Measurements from ENCODE around the gene GAL3ST1. TPM values are rescaled to one million over a fixed set of nuclear protein-coding genes. Genes with fewer than 3 reads are reported as not detected.
"Not testable (repeated sequence)": the region's sequence is repeated elsewhere in the genome, so short reads cannot be mapped to it uniquely, and the experiment has no call there.

Gene GAL3ST1
- total RNA-seq, 4 donors from 2014 or later = 1.2 to 3.2 (median 1.9) TPM

- intact Hi-C loops (cut with DNase I) = no loop called here
- no peak overlapping the region for H3K27ac ChIP-seq (replicated peaks in 1 of 4)
- WGBS = 20% methylated on average over 16 of the region's 64 CpGs
These were observed 32.3 kb downstream of the GAL3ST1 start for GRCh38 chr22:30541961-30542810.

DNA sequence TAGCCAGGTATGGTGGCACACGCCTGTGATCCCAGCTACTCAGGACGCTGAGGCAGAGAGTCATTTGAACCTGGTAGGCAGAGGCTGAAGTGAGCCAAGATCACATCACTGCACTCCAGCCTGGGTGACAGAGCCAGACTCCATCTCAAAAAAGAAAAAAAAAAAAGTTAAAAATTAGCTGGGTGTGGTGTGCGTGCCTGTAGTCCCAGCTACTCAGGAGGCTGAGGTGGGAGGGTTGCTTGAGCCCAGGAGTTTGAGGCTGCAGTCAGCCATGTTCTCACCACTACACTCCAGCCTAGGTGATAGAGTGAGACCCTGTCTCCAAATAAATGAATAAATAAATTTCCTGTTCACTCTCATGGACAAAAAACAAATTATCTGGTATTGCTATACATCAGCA is 33.0 kb downstream of the GAL3ST1 start:
- peaks cover 5 to 57% (median 6%) of the 10 kb centered on the region in 4 donors for H3K27me3 ChIP-seq
- 90% methylated on average over 3 of the region's 3 CpGs for WGBS
- H3K27ac ChIP-seq (replicated peaks in 1 of 4); DNase-seq (ENCODE audit: extremely low spot score); intact Hi-C loops (cut with DNase I); H3K36me3 ChIP-seq; H3K9me3 ChIP-seq: not testable (repeated sequence)
- H3K4me3 ChIP-seq = peak overlapping the region; percentile 46 to 56 (median 48)
- peaks cover 5 to 16% (median 12%) of the 10 kb centered on the region in 4 donors for H3K4me1 ChIP-seq

More at GRCh38 chr22:30541961-30542810, 32.3 kb downstream of the GAL3ST1 start:
- H3K27me3 ChIP-seq = peaks cover 5 to 64% (median 6%) of the 10 kb centered on the region in 4 donors
- no peaks in the 10 kb centered on the region for H3K9me3 ChIP-seq
- no peaks in the 10 kb centered on the region for H3K36me3 ChIP-seq
- TF ChIP-seq POLR2A (IDR thresholded peaks at IDR 0.05; ENCODE audit: low read depth) (no peak), EP300 (IDR thresholded peaks at IDR 0.05) (no peak)
- H3K4me1 ChIP-seq = peaks cover 5 to 16% (median 12%) of the 10 kb centered on the region in 4 donors
- H3K4me3 ChIP-seq = peak overlapping the region; percentile 46 to 56 (median 48)
- DNase-seq (ENCODE audit: extremely low spot score) = no peak

- Histone ChIP-seq H3K4me3 (no peak overlapping the region), H3K9me3 (no peaks in the 10 kb centered on the region), H3K36me3 (no peaks in the 10 kb centered on the region), H3K4me1 (peaks cover 5 to 16% (median 12%) of the 10 kb centered on the region in 4 donors), H3K27ac (replicated peaks in 1 of 4) (no peak overlapping the region), H3K27me3 (peaks cover 5 to 39% (median 6%) of the 10 kb centered on the region in 4 donors)
- no peak for TF ChIP-seq POLR2AphosphoS5 (IDR thresholded peaks at IDR 0.05)
- no peak for TF ChIP-seq EP300 (IDR thresholded peaks at IDR 0.05)
- TF ChIP-seq POLR2A (IDR thresholded peaks at IDR 0.05; ENCODE audit: low read depth) = no peak
- TF ChIP-seq, protein P1, sequence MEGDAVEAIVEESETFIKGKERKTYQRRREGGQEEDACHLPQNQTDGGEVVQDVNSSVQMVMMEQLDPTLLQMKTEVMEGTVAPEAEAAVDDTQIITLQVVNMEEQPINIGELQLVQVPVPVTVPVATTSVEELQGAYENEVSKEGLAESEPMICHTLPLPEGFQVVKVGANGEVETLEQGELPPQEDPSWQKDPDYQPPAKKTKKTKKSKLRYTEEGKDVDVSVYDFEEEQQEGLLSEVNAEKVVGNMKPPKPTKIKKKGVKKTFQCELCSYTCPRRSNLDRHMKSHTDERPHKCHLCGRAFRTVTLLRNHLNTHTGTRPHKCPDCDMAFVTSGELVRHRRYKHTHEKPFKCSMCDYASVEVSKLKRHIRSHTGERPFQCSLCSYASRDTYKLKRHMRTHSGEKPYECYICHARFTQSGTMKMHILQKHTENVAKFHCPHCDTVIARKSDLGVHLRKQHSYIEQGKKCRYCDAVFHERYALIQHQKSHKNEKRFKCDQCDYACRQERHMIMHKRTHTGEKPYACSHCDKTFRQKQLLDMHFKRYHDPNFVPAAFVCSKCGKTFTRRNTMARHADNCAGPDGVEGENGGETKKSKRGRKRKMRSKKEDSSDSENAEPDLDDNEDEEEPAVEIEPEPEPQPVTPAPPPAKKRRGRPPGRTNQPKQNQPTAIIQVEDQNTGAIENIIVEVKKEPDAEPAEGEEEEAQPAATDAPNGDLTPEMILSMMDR (IDR thresholded peaks at IDR 0.05) = no peak
- intact Hi-C loops (cut with DNase I) = no loop called here
- 100% methylated on average over 1 of the region's 1 CpG for WGBS
- no peak for DNase-seq (ENCODE audit: extremely low spot score)
These were observed 35.1 kb downstream of the GAL3ST1 start for GRCh38 chr22:30539368-30539767.

DNA sequence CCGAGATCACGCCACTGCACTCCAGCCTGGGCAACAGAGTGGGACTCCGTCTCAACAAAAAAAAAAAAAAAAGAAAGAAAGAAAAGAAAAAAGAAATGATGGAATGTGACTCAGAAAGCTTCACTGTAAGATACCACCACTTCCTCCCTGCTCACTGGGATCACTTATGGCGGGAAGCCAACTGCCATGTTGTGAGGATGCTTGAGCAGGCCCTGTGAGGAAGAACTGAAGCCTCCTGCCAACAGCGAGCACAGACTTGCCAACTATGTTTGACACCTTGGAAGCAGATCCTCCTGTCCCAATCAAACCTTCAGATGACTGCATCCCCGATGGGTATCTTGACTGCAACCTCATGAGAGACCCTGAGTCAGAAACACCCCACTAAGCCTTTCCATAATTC is 36.2 kb downstream of the GAL3ST1 start:
- intact Hi-C loops (cut with DNase I) = no loop called here
- Histone ChIP-seq H3K27ac (replicated peaks in 1 of 4) (no peak overlapping the region), H3K9me3 (no peaks in the 10 kb centered on the region), H3K27me3 (peaks cover 5 to 28% (median 6%) of the 10 kb centered on the region in 4 donors), H3K4me1 (peaks cover 5 to 16% (median 12%) of the 10 kb centered on the region in 4 donors), H3K36me3 (no peaks in the 10 kb centered on the region), H3K4me3 (no peak overlapping the region)
- 83% methylated on average over 6 of the region's 6 CpGs for WGBS
- DNase-seq (ENCODE audit: extremely low spot score) = no peak
- no peak for TF ChIP-seq POLR2A (IDR thresholded peaks at IDR 0.05; ENCODE audit: low read depth)
- TF ChIP-seq, protein P1 (IDR thresholded peaks at IDR 0.05) = no peak
- no peak for TF ChIP-seq POLR2AphosphoS5 (IDR thresholded peaks at IDR 0.05)
- TF ChIP-seq EP300 (IDR thresholded peaks at IDR 0.05) = no peak

DNA sequence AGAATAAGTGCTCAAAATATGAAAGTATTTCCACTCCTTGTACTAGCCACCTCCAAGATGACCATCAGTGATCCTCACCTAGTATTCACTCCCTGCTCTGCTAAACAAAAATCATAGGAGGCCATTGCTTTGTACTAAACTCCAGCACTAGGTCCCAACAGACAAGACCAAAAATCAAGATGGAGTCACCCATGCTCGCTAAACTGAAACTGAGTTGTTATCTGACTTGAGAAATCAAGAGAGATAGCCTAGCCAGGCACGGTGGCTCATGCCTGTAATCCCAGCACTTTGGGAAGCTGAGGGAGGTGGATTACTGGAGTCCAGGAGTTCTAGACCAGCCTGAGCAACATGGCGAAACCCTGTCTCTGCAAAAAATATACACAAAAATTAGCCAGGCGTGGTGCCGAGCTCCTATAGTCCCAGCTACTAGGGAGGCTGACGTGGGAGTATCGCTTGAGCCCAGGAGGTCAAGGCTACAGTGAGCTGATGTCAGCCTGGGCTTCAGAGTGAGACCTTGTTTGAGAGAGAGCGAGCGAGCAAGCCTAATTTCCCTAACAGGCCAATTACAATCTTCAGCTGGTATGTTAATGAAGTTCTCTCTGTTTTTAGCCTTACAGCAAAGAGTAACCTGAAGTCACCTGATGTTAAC is 37.3 kb downstream of the GAL3ST1 start:
- DNase-seq (ENCODE audit: extremely low spot score) = no peak
- Histone ChIP-seq H3K27ac (replicated peaks in 1 of 4) (no peak overlapping the region), H3K27me3 (peaks cover 2 to 18% (median 6%) of the 10 kb centered on the region in 4 donors), H3K4me1 (peaks cover 4 to 9% (median 6%) of the 10 kb centered on the region in 4 donors), H3K4me3 (no peak overlapping the region), H3K9me3 (no peaks in the 10 kb centered on the region), H3K36me3 (no peaks in the 10 kb centered on the region)
- WGBS = 85% methylated on average over 9 of the region's 9 CpGs
- TF ChIP-seq, protein P1 (IDR thresholded peaks at IDR 0.05) = no peak
- no peak for TF ChIP-seq POLR2AphosphoS5 (IDR thresholded peaks at IDR 0.05)
- TF ChIP-seq POLR2A (IDR thresholded peaks at IDR 0.05; ENCODE audit: low read depth) = no peak
- TF ChIP-seq EP300 (IDR thresholded peaks at IDR 0.05) = no peak
- intact Hi-C loops (cut with DNase I) = no loop called here

Measured in esophagus muscularis mucosa (tissue), 4 donors.